B cell (primary cell): ENCODE data around the gene PXMP2.

Experiments used
- EZH2 ChIP-seq: IDR thresholded peaks from 2 replicates; pipeline ENCODE4 v1.6.1; 2012; ENCODE audit warnings: borderline replicate concordance, low read depth, mild to moderate bottlenecking, moderate library complexity, low read length; ENCODE audit not compliant: insufficient read depth, poor library complexity, severe bottlenecking
- TF ChIP-seq, protein P1 (sequence below): fragments of 200-600 bp; IDR thresholded peaks from one replicate; pipeline ENCODE4 v1.8.0; 2022; ENCODE audit warnings: antibody characterized with exemption, mild to moderate bottlenecking

DNA sequence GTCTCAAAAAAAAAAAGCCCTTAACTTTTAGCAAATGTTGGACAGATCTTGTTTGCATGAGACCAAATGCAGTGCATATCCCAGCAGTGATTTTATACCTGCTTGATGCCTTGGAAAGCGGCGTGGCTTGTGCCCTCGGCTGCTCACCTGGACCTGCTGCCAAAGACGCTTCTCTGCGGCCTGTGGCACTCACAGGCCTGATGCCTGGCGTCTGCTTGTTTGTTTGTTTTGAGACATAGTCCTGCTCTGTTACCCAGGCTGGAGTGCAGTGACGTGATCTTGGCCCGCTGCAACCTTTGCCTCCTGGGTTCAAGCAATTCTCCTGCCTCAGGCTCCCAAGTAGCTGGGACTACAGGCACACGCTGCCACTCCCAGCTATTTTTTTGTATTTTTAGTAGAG is 28.5 kb downstream of the PXMP2 start:
- TF ChIP-seq, protein P1, sequence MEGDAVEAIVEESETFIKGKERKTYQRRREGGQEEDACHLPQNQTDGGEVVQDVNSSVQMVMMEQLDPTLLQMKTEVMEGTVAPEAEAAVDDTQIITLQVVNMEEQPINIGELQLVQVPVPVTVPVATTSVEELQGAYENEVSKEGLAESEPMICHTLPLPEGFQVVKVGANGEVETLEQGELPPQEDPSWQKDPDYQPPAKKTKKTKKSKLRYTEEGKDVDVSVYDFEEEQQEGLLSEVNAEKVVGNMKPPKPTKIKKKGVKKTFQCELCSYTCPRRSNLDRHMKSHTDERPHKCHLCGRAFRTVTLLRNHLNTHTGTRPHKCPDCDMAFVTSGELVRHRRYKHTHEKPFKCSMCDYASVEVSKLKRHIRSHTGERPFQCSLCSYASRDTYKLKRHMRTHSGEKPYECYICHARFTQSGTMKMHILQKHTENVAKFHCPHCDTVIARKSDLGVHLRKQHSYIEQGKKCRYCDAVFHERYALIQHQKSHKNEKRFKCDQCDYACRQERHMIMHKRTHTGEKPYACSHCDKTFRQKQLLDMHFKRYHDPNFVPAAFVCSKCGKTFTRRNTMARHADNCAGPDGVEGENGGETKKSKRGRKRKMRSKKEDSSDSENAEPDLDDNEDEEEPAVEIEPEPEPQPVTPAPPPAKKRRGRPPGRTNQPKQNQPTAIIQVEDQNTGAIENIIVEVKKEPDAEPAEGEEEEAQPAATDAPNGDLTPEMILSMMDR, result no peak
- no peak for TF ChIP-seq EZH2
